ENCODE measurements around the gene HDHD2. TPM values are rescaled to one million over a fixed set of nuclear protein-coding genes. Genes with fewer than 3 reads are reported as not detected.

The HDHD2 gene
- total RNA-seq, 3 donors from 2014 or later = 14.8 to 28.8 (median 20.8) TPM

- ATAC-seq (no peak), DNase-seq (no peak)
- H3K4me1 Mint-ChIP-seq (ENCODE audit: low read depth) = peaks cover 3% of the 10 kb centered on the region
- peaks cover 28% of the 10 kb centered on the region for H3K36me3 Mint-ChIP-seq (ENCODE audit: insufficient read depth)
- H3K4me3 Mint-ChIP-seq = no peak overlapping the region
- H3K9me3 Mint-ChIP-seq = no peaks in the 10 kb centered on the region
- no peaks in the 10 kb centered on the region for H3K27me3 Mint-ChIP-seq (ENCODE audit: low read depth)
These were observed 35.1 kb downstream of the HDHD2 start for GRCh38 chr18:47115205-47115604.

DNA sequence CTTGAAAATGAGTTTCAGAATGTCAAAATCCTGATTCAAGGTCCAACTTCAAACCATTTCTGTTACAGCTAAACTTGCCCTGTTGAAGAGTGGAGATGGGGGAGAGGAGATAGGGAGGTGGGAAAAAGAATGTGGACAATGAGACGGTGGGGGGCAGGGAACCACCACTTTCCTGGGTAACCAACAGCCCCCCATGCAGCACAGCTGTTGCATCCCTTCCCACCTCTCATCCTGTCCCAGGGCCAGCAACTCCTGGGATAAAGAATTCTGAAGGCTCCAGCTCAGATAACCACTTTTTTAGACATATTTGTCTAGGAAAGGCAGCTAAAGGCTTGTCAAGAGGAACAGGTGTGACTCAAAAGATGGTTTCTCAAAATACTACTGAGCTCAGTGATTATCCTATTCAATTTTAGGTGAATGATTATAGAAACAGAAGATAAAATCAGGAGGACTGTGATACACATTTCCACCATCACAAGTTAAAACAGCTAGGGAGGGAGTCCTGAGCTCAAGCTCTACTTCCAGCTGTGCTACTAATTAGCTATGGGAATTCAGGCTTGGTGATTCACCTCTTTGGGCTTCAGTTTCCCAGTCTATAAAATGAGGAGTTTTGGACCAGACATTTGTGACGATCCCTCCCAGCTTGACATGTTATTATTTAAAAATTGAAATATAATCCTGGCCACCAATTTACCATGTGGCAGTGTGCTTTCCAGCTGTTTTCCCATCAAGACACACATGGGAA lies 36.3 kb downstream of the HDHD2 start:
- H3K36me3 Mint-ChIP-seq (ENCODE audit: insufficient read depth) = peaks cover 26% of the 10 kb centered on the region
- H3K9me3 Mint-ChIP-seq = no peaks in the 10 kb centered on the region
- H3K4me3 Mint-ChIP-seq = no peak overlapping the region
- no peaks in the 10 kb centered on the region for H3K4me1 Mint-ChIP-seq (ENCODE audit: low read depth)
- DNase-seq (no peak), ATAC-seq (no peak)
- no peaks in the 10 kb centered on the region for H3K27me3 Mint-ChIP-seq (ENCODE audit: low read depth)

DNA sequence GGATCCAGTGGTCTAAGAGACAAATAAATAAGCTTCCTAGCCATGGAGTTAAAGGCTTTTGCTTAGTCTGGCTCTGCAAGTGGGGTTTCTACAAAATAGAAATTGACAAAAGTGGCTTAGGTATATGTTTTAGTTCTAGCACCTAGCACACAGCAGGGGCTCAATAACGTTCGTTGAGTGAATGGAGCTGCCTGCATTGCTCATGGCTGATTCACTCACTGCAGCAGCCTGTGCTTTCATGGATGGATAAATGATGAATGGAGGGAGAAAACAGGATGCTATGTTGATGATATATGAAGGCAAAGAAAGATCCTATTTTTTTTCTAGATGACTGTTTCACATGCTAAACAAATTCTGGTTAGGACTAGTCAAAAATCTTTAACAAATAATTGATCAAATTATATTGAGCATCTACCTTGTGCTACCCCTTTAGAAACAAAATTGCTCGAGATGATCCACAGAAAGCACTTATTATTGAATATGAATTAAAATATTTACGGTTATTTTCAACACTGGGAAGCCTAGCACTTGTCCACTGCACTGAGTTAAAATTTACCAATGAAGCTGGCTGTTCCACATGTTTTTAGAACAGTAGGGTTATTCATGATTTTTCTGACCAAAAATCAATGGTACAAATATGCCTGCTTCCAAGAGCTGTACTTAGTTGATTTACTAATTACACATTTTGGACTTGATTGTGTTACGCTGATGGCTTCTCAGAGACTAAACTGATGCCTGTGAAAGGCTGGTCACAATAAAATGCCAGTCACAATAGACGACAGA lies 39.6 kb downstream of the HDHD2 start:
- peaks cover 35% of the 10 kb centered on the region for H3K36me3 Mint-ChIP-seq (ENCODE audit: insufficient read depth)
- H3K4me1 Mint-ChIP-seq (ENCODE audit: low read depth) = no peaks in the 10 kb centered on the region
- ATAC-seq (no peak), DNase-seq (no peak)
- no peaks in the 10 kb centered on the region for H3K9me3 Mint-ChIP-seq
- no peak overlapping the region for H3K4me3 Mint-ChIP-seq
- H3K27me3 Mint-ChIP-seq (ENCODE audit: low read depth) = no peaks in the 10 kb centered on the region

- no peaks in the 10 kb centered on the region for H3K4me1 Mint-ChIP-seq (ENCODE audit: low read depth)
- H3K36me3 Mint-ChIP-seq (ENCODE audit: insufficient read depth) = peaks cover 35% of the 10 kb centered on the region
- no peaks in the 10 kb centered on the region for H3K9me3 Mint-ChIP-seq
- no peak for DNase-seq
- ATAC-seq = no peak
- no peak overlapping the region for H3K4me3 Mint-ChIP-seq
- no peaks in the 10 kb centered on the region for H3K27me3 Mint-ChIP-seq (ENCODE audit: low read depth)
These were observed 40.6 kb downstream of the HDHD2 start for GRCh38 chr18:47109720-47110119.

DNA sequence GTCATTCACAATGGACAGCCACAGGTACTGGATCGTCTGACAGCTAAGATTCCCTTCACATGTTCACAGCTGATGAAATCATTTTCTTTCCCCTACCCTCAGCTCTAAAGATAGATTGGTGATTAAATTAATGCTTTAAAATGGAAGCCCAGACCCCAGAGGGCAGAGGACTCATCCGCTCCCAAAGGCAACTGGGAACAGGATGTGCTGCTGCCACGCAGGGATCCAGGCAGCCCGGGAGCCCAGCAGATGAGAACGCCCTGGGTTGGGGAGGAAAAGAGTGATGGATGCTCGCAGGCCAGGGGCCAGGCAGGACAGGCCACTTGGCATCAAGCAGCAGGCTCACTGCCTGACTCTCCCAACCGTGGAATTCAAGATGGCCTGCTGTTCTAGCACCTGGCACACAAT lies 41.3 kb downstream of the HDHD2 start:
- Mint-ChIP-seq H3K36me3 (ENCODE audit: insufficient read depth) (peaks cover 33% of the 10 kb centered on the region), H3K27me3 (ENCODE audit: low read depth) (no peaks in the 10 kb centered on the region), H3K4me1 (ENCODE audit: low read depth) (no peaks in the 10 kb centered on the region), H3K9me3 (no peaks in the 10 kb centered on the region), H3K4me3 (no peak overlapping the region)
- ATAC-seq = no peak
- no peak for DNase-seq

DNA sequence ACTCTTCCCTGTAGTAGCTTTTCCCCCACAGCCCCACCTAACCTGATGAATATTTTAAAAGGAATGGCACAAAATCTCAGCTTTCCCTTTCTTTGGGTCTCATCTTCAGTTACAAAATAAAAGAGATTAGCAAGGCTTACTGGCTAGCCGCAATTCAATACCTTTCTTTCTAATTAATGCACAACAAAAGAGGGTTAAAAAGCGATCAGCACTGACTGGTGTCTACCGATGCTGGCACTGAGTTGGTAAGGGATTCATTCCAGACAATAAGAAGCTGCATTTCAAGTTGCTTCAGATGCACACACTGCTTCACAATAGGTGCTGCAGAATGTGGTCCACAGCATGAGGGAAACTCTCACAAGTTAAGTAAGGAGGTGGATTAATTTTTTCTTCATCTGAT lies 41.9 kb downstream of the HDHD2 start:
- no peak for DNase-seq
- no peak for ATAC-seq
- no peaks in the 10 kb centered on the region for H3K9me3 Mint-ChIP-seq
- H3K36me3 Mint-ChIP-seq (ENCODE audit: insufficient read depth) = peaks cover 29% of the 10 kb centered on the region
- no peaks in the 10 kb centered on the region for H3K4me1 Mint-ChIP-seq (ENCODE audit: low read depth)
- no peak overlapping the region for H3K4me3 Mint-ChIP-seq
- no peaks in the 10 kb centered on the region for H3K27me3 Mint-ChIP-seq (ENCODE audit: low read depth)

GRCh38 chr18:47100212-47100831 lies 50.0 kb downstream of the HDHD2 start:
- peaks cover 7% of the 10 kb centered on the region for H3K36me3 Mint-ChIP-seq (ENCODE audit: insufficient read depth)
- ATAC-seq (peak; percentile 63 to 74), DNase-seq (peak; percentile 54)
- no peaks in the 10 kb centered on the region for H3K9me3 Mint-ChIP-seq
- no peaks in the 10 kb centered on the region for H3K4me1 Mint-ChIP-seq (ENCODE audit: low read depth)
- no peak overlapping the region for H3K4me3 Mint-ChIP-seq
- H3K27me3 Mint-ChIP-seq (ENCODE audit: low read depth) = no peaks in the 10 kb centered on the region

GRCh38 chr18:47095810-47096209 lies 54.5 kb downstream of the HDHD2 start:
- H3K27me3 Mint-ChIP-seq (ENCODE audit: low read depth) = no peaks in the 10 kb centered on the region
- no peaks in the 10 kb centered on the region for H3K4me1 Mint-ChIP-seq (ENCODE audit: low read depth)
- ATAC-seq (no peak), DNase-seq (no peak)
- no peak overlapping the region for H3K4me3 Mint-ChIP-seq
- peaks cover 7% of the 10 kb centered on the region for H3K36me3 Mint-ChIP-seq (ENCODE audit: insufficient read depth)
- H3K9me3 Mint-ChIP-seq = no peaks in the 10 kb centered on the region

DNA sequence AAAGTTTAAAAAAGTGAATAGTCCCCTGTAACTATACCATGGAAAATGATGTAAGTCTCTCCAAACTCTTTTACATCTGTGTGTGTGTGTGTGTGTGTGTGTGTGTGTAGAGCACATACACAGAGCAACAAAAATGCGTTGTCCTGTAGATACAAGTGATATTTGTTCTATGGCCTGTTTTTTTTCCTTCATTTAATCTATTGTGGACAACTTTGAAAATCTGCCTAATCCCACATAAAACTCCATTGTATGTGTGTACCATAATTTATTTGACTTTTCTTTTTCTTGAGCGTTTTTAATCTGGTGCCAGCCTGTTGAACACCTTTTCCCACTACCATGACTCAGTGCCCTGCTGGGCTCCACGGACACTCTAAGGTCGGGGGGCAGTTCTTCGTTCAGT lies 62.6 kb downstream of the HDHD2 start:
- no peak for DNase-seq
- Mint-ChIP-seq H3K4me3 (no peak overlapping the region), H3K27me3 (ENCODE audit: low read depth) (no peaks in the 10 kb centered on the region), H3K9me3 (no peaks in the 10 kb centered on the region), H3K4me1 (ENCODE audit: low read depth) (no peaks in the 10 kb centered on the region), H3K36me3 (ENCODE audit: insufficient read depth) (peaks cover 18% of the 10 kb centered on the region)
- no peak for ATAC-seq

DNA sequence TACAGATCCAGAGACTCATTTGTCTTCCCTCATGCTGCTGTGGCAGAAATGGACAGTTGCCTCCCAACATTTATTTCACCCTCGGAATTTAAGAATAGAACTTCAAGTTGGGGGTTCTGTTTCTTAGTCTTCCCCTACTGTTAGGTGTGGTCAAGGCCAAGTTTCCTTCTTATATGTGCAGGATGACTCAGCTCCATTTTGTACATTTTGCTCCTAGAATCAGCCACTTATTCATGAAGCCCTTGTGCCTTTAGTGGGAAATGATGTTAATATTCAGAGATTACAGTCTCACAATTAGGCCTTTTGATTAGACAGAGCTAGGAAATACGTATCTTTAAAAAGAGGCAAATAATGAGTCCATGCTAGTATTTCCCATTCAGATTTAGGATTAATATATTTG lies 68.7 kb downstream of the HDHD2 start:
- H3K36me3 Mint-ChIP-seq (ENCODE audit: insufficient read depth) = peaks cover 4% of the 10 kb centered on the region
- no peaks in the 10 kb centered on the region for H3K9me3 Mint-ChIP-seq
- no peaks in the 10 kb centered on the region for H3K27me3 Mint-ChIP-seq (ENCODE audit: low read depth)
- H3K4me3 Mint-ChIP-seq = no peak overlapping the region
- no peak for DNase-seq
- no peaks in the 10 kb centered on the region for H3K4me1 Mint-ChIP-seq (ENCODE audit: low read depth)
- ATAC-seq = no peak

DNA sequence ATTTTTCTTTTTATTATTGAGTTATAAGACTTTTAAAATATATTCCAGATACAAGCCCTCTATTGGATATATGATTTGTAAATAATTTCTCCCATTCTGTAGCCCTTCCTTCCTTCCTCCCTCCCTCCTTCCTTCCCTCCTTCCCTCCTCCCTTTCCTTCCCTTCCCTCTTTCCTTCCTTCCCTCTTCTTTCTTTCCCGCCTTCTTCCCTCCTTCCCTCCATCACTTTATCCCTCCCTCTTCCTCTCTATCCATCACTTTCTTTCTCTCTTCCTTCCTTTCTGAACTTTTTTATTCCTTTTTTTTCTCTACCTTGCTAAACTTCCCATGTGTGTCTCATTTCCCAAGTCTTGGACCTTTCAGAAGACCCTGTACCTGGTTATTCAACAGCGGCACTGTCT lies 69.4 kb downstream of the HDHD2 start:
- peaks cover 3% of the 10 kb centered on the region for H3K36me3 Mint-ChIP-seq (ENCODE audit: insufficient read depth)
- H3K4me1 Mint-ChIP-seq (ENCODE audit: low read depth) = no peaks in the 10 kb centered on the region
- no peak for DNase-seq
- H3K4me3 Mint-ChIP-seq = no peak overlapping the region
- H3K9me3 Mint-ChIP-seq = no peaks in the 10 kb centered on the region
- H3K27me3 Mint-ChIP-seq (ENCODE audit: low read depth) = no peaks in the 10 kb centered on the region
- ATAC-seq = no peak

- no peak for DNase-seq
- peaks cover 2% of the 10 kb centered on the region for H3K27me3 Mint-ChIP-seq (ENCODE audit: low read depth)
- no peaks in the 10 kb centered on the region for H3K9me3 Mint-ChIP-seq
- H3K4me1 Mint-ChIP-seq (ENCODE audit: low read depth) = no peaks in the 10 kb centered on the region
- H3K36me3 Mint-ChIP-seq (ENCODE audit: insufficient read depth) = no peaks in the 10 kb centered on the region
- H3K4me3 Mint-ChIP-seq = no peak overlapping the region
- ATAC-seq = no peak
These were observed 73.2 kb downstream of the HDHD2 start for GRCh38 chr18:47077111-47077510.

- ATAC-seq (no peak), DNase-seq (no peak)
- Mint-ChIP-seq H3K9me3 (no peaks in the 10 kb centered on the region), H3K27me3 (ENCODE audit: low read depth) (peaks cover 7% of the 10 kb centered on the region), H3K4me1 (ENCODE audit: low read depth) (no peaks in the 10 kb centered on the region), H3K4me3 (no peak overlapping the region), H3K36me3 (ENCODE audit: insufficient read depth) (no peaks in the 10 kb centered on the region)
These were observed 75.0 kb downstream of the HDHD2 start for GRCh38 chr18:47075098-47075883.

GRCh38 chr18:47067648-47068047 lies 82.7 kb downstream of the HDHD2 start:
- Mint-ChIP-seq H3K27me3 (ENCODE audit: low read depth) (peaks cover 5% of the 10 kb centered on the region), H3K4me3 (no peak overlapping the region), H3K9me3 (no peaks in the 10 kb centered on the region), H3K36me3 (ENCODE audit: insufficient read depth) (no peaks in the 10 kb centered on the region), H3K4me1 (ENCODE audit: low read depth) (no peaks in the 10 kb centered on the region)
- ATAC-seq (no peak), DNase-seq (no peak)

Measured in activated T-cell treated with anti-CD3 and anti-CD28 coated beads, Interleukin-2, amount 50 U/mL, for 4 hours (primary cell).